Mesenchymal stem cell (in vitro differentiated cells and primary cell): ENCODE data around the gene OR9A2. TPM values are rescaled to one million over a fixed set of nuclear protein-coding genes. Genes with fewer than 3 reads are reported as not detected.

Experiments
- DNase-seq: peaks from one replicate; pipeline ENCODE4 v3.0.0-alpha.2; 2013
- H2AFZ ChIP-seq: one replicate; pipeline ENCODE4 v1.6.1; 2013; ENCODE audit warnings: low read depth, mild to moderate bottlenecking, control low read depth, inconsistent platforms, low read length, moderate library complexity
- H2AK5ac ChIP-seq: 2 replicates; pipeline ENCODE4 v1.6.1; 2013; ENCODE audit warnings: low read length, moderate library complexity, mild to moderate bottlenecking, inconsistent platforms; ENCODE audit not compliant: severe bottlenecking
- H2BK120ac ChIP-seq: one replicate; pipeline ENCODE4 v1.6.1; 2013; ENCODE audit warnings: low read depth, mild to moderate bottlenecking, inconsistent platforms, low read length, moderate library complexity
- H2BK12ac ChIP-seq, 2 experiments: one replicate each; pipeline ENCODE4 v1.6.1; 2013; ENCODE audit warnings: inconsistent platforms in 2 of 2, low read length in 2 of 2, mild to moderate bottlenecking in 2 of 2, moderate library complexity in 2 of 2, control low read depth in 1 of 2
- H2BK15ac ChIP-seq: one replicate; pipeline ENCODE4 v1.6.1; 2013; ENCODE audit warnings: mild to moderate bottlenecking, low read depth, inconsistent platforms; ENCODE audit not compliant: poor library complexity, severe bottlenecking
- H2BK5ac ChIP-seq: 2 replicates; pipeline ENCODE4 v1.6.1; 2013; ENCODE audit warnings: low read depth, mild to moderate bottlenecking, low read length, control low read depth, inconsistent platforms; ENCODE audit not compliant: poor library complexity, severe bottlenecking
- H3K14ac ChIP-seq, 2 experiments: one replicate each; pipeline ENCODE4 v1.6.1; 2013; ENCODE audit warnings: inconsistent platforms in 2 of 2, low read length in 2 of 2, control low read depth in 1 of 2, mild to moderate bottlenecking in 1 of 2, moderate library complexity in 1 of 2
- H3K18ac ChIP-seq, 2 experiments: one replicate each; pipeline ENCODE4 v1.6.1; 2013; ENCODE audit warnings: inconsistent platforms in 2 of 2, low read length in 2 of 2, control low read depth in 1 of 2, low read depth in 1 of 2, mild to moderate bottlenecking in 1 of 2
- H3K23ac ChIP-seq, 2 experiments: one replicate each; pipeline ENCODE4 v1.6.1; 2013; ENCODE audit warnings: inconsistent platforms in 2 of 2, low read length in 2 of 2, mild to moderate bottlenecking in 2 of 2, moderate library complexity in 2 of 2, control low read depth in 1 of 2
- H3K27ac ChIP-seq: 2 replicates; pipeline ENCODE4 v1.5.1; 2013; ENCODE audit warnings: mild to moderate bottlenecking, moderate library complexity, low read length, control low read depth, inconsistent platforms; ENCODE audit not compliant: poor library complexity, severe bottlenecking
- H3K27me3 ChIP-seq, 2 experiments: 2 replicates each; pipeline versions ENCODE4 v1.6.1 to v1.7.0; 2013; ENCODE audit warnings: low read length in 2 of 2, mild to moderate bottlenecking in 2 of 2, moderate library complexity in 2 of 2, control low read depth in 1 of 2, inconsistent platforms in 1 of 2; ENCODE audit not compliant: control insufficient read depth in 1 of 2, insufficient read depth in 1 of 2
- H3K36me3 ChIP-seq, 2 experiments: 2 replicates each; pipeline versions ENCODE4 v1.6.1 to v1.7.0; 2013; ENCODE audit warnings: low read length in 2 of 2, control low read depth in 1 of 2, inconsistent platforms in 1 of 2, low read depth in 1 of 2, mild to moderate bottlenecking in 1 of 2; ENCODE audit not compliant: insufficient read depth in 2 of 2, control insufficient read depth in 1 of 2
- H3K4ac ChIP-seq, 2 experiments: one replicate each; pipeline ENCODE4 v1.6.1; 2013; ENCODE audit warnings: inconsistent platforms in 2 of 2, low read length in 2 of 2, mild to moderate bottlenecking in 2 of 2, moderate library complexity in 2 of 2, control low read depth in 1 of 2, low read depth in 1 of 2
- H3K4me1 ChIP-seq: 2 replicates; pipeline ENCODE4 v1.6.1; 2013; ENCODE audit warnings: low read depth, low read length, control low read depth; ENCODE audit not compliant: control insufficient read depth, insufficient read depth
- H3K4me2 ChIP-seq: 2 replicates; pipeline ENCODE4 v1.6.1; 2013; ENCODE audit warnings: low read length, mild to moderate bottlenecking, inconsistent platforms; ENCODE audit not compliant: poor library complexity, severe bottlenecking
- H3K4me3 ChIP-seq, 2 experiments: 2 replicates each; pipeline versions ENCODE4 v1.5.1 to v1.7.0; 2013; ENCODE audit warnings: low read length in 2 of 2, mild to moderate bottlenecking in 2 of 2, control low read depth in 1 of 2, low read depth in 1 of 2; ENCODE audit not compliant: insufficient read depth in 1 of 2
- H3K79me1 ChIP-seq: replicated peaks from 2 replicates; pipeline ENCODE4 v1.6.1; 2013; ENCODE audit warnings: mild to moderate bottlenecking, control low read depth, low read length, inconsistent platforms; ENCODE audit not compliant: poor library complexity, severe bottlenecking
- H3K9ac ChIP-seq: 2 replicates; pipeline ENCODE4 v1.7.0; 2013; ENCODE audit warnings: mild to moderate bottlenecking, low read length, moderate library complexity
- H3K9me3 ChIP-seq: 2 replicates; pipeline ENCODE4 v1.7.0; 2013; ENCODE audit warnings: mild to moderate bottlenecking, low read length; ENCODE audit not compliant: control insufficient read depth
- H4K8ac ChIP-seq: one replicate; pipeline ENCODE4 v1.6.1; 2013; ENCODE audit warnings: inconsistent platforms, mild to moderate bottlenecking, low read length, moderate library complexity
- H4K91ac ChIP-seq: one replicate; pipeline ENCODE4 v1.6.1; 2013; ENCODE audit warnings: mild to moderate bottlenecking, low read length, inconsistent platforms
- WGBS: methylation state at CpG from one replicate; pipeline ENCODE4 v1.1.7; 2013; ENCODE audit warnings: mixed read lengths; 5-methylcytosine and 5-hydroxymethylcytosine counted together
- polyA plus RNA-seq, 2 experiments: library from polyadenylated mRNA; stranded (reverse); fragments of 200-250 nt; gene quantifications; one replicate each; pipeline ENCODE4 v1.2.3, GENCODE V29; 2013

Gene OR9A2, protein sequence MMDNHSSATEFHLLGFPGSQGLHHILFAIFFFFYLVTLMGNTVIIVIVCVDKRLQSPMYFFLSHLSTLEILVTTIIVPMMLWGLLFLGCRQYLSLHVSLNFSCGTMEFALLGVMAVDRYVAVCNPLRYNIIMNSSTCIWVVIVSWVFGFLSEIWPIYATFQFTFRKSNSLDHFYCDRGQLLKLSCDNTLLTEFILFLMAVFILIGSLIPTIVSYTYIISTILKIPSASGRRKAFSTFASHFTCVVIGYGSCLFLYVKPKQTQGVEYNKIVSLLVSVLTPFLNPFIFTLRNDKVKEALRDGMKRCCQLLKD
- not detected for polyA plus RNA-seq (2013, experiment 1 of 2)
- not detected for polyA plus RNA-seq (2013, experiment 2 of 2)

DNA sequence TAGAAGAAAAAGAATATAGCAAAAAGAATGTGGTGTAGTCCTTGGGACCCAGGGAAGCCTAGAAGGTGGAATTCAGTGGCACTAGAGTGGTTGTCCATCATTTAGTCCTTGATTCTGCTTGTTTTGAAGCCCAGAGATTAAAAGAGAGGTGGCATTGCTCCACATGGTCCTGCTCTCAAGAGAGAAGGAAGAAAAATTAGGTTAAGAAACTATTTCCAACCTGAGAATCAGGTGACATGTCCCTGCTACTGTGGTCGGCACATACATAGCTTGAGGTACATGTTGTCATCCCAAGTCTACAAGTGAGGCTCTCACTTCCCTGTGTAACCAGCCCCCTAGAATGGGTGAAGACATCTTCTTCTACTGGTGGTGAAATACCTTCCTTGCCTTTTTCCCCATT lies at the start of gene OR9A2:
Gene OR9A2, minus strand, starts transcription at position 101 of the 400 bp plus-strand sequence. Its CDS starts 0 bp downstream, at position 101.
- H4K8ac ChIP-seq: no peak within 1 kb of the TSS
- no peaks in the 10 kb centered on the region for H3K9me3 ChIP-seq
- no peak within 1 kb of the TSS for H3K4me3 ChIP-seq
- peaks cover 0 to 28% of the 10 kb centered on the region in 2 experiments for H3K27me3 ChIP-seq
- H3K18ac ChIP-seq: no peak within 1 kb of the TSS
- no peak within 1 kb of the TSS for H3K23ac ChIP-seq
- no peak within 1 kb of the TSS for H2BK12ac ChIP-seq
- H3K4ac ChIP-seq: no peak within 1 kb of the TSS
- no peak within 1 kb of the TSS for H2BK120ac ChIP-seq
- H3K36me3 ChIP-seq: no peaks in the 10 kb centered on the region
- H3K4me1 ChIP-seq: no peaks in the 10 kb centered on the region
- WGBS: 87% methylated on average over 1 of the region's 1 CpG
- H3K14ac ChIP-seq: no peak within 1 kb of the TSS
- H2AFZ ChIP-seq: no peak within 1 kb of the TSS
- no peak within 1 kb of the TSS for H3K27ac ChIP-seq
- H2BK5ac ChIP-seq: no peak within 1 kb of the TSS
- H3K9ac ChIP-seq: no peak within 1 kb of the TSS
- H2BK15ac ChIP-seq: no peak within 1 kb of the TSS
- H3K79me1 ChIP-seq: no peaks in the 10 kb centered on the region
- no peak for DNase-seq
- H3K4me2 ChIP-seq: no peak within 1 kb of the TSS
- no peak within 1 kb of the TSS for H2AK5ac ChIP-seq
- no peak within 1 kb of the TSS for H4K91ac ChIP-seq

DNA sequence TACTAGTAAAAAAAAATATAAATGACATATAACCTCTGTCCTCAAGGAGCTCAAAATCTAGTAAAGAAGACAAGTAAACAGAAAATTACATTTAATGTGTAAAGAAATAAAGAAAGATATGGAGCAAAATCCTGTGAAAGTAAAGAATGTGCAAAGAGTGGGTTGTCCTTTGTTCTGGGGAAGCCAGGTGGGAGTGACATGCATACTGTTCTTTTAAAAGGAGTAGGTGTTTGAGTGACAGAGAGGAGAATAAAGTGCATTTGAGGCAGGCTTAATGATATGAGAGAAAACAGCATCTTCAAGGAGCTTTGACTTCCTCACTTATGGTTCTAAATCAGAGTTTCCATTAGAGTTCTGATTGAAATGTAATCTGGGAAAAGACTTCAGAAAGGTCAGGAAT lies 47.2 kb upstream of the OR9A2 start:
- no peak overlapping the region for H2BK15ac ChIP-seq
- H3K4me1 ChIP-seq: no peaks in the 10 kb centered on the region
- no peak overlapping the region for H3K23ac ChIP-seq
- DNase-seq: no peak
- H3K4ac ChIP-seq: no peak overlapping the region
- H2AK5ac ChIP-seq: no peak overlapping the region
- H3K27ac ChIP-seq: no peak overlapping the region
- H3K9ac ChIP-seq: no peak overlapping the region
- no peak overlapping the region for H3K18ac ChIP-seq
- no peak overlapping the region for H2AFZ ChIP-seq
- H3K4me3 ChIP-seq: no peak overlapping the region
- no peaks in the 10 kb centered on the region for H3K36me3 ChIP-seq
- H3K79me1 ChIP-seq: no peaks in the 10 kb centered on the region
- no peak overlapping the region for H2BK120ac ChIP-seq
- no peak overlapping the region for H4K91ac ChIP-seq
- no peak overlapping the region for H3K4me2 ChIP-seq
- H3K14ac ChIP-seq: no peak overlapping the region
- no peak overlapping the region for H2BK5ac ChIP-seq
- H3K27me3 ChIP-seq: peaks cover 0 to 2% of the 10 kb centered on the region in 2 experiments
- H4K8ac ChIP-seq: no peak overlapping the region
- H3K9me3 ChIP-seq: no peaks in the 10 kb centered on the region
- no peak overlapping the region for H2BK12ac ChIP-seq

DNA sequence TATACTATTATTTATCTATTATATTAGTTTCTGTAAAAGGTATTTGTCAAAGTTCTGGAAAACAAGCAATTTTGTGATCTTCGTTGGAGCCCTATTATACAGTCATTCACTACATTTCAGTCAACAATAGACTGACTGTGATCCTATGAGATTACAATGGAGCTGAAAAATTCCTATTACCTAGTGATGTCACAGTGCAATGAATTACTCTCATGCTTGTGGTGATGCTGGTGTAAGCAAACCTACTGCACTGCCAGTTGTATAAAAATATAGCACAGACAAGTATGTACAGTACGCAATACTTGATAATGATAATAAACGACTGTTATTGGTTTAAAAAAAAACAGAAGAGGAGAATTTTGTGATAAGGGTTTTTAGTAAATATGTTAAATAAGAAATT lies 46.6 kb upstream of the OR9A2 start:
- H3K4ac ChIP-seq: no peak overlapping the region

DNA sequence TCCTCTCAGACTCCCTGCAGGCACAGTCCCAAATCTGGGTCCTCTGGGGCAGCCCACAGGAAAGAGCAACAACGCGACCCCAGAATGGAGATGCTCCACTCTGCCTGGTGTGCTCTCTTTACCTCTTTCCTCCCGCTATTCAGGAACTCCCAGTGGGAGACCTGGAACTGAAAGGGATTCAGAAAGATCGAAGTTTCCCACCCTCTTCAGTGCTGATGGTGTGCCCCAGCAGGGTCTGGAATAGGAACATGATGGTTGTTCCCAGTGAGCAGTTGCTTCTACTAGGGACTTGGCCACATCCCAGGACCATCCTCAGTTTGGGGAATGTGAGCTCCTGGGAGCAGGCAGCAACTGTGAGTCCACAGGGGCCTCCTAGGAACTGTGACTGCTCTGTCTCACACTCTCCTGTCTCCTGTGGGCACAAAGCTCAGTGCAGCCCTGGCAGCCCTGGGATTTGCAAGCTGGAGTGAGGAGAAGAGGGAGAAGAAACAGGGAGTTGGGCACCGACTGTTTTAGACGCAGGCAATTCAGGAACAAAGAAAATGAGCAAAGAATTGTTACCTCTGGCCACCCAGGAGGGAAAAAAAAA lies 43.1 kb upstream of the OR9A2 start:
- Histone ChIP-seq H3K4me1 (no peaks in the 10 kb centered on the region), H3K36me3 (no peaks in the 10 kb centered on the region), H2AK5ac (no peak overlapping the region), H2BK15ac (no peak overlapping the region), H3K4me2 (no peak overlapping the region), H3K27me3 (peaks cover 0 to 2% of the 10 kb centered on the region in 2 experiments), H3K9me3 (no peaks in the 10 kb centered on the region), H3K23ac (no peak overlapping the region), H4K8ac (no peak overlapping the region), H2BK12ac (no peak overlapping the region), H2AFZ (no peak overlapping the region), H3K14ac (no peak overlapping the region), H3K9ac (no peak overlapping the region), H3K27ac (no peak overlapping the region), H3K18ac (no peak overlapping the region), H2BK5ac (no peak overlapping the region), H3K4ac (no peak overlapping the region), H3K79me1 (no peaks in the 10 kb centered on the region), H4K91ac (no peak overlapping the region), H2BK120ac (no peak overlapping the region), H3K4me3 (no peak overlapping the region)
- no peak for DNase-seq
- WGBS: 66% methylated on average over 4 of the region's 6 CpGs

More for the DNA sequence above, 46.6 kb upstream of the OR9A2 start:
- Histone ChIP-seq H2BK12ac (no peak overlapping the region), H2AK5ac (no peak overlapping the region), H3K9me3 (no peaks in the 10 kb centered on the region), H3K4me1 (no peaks in the 10 kb centered on the region), H3K4me2 (no peak overlapping the region), H2BK5ac (no peak overlapping the region), H3K27me3 (peaks cover 0 to 2% of the 10 kb centered on the region in 2 experiments), H3K14ac (no peak overlapping the region), H3K23ac (no peak overlapping the region), H4K91ac (no peak overlapping the region), H2AFZ (no peak overlapping the region), H4K8ac (no peak overlapping the region), H3K18ac (no peak overlapping the region), H2BK15ac (no peak overlapping the region), H3K27ac (no peak overlapping the region), H3K79me1 (no peaks in the 10 kb centered on the region), H3K4me3 (no peak overlapping the region), H3K36me3 (no peaks in the 10 kb centered on the region), H3K9ac (no peak overlapping the region), H2BK120ac (no peak overlapping the region)
- DNase-seq: no peak
- WGBS: no CpG with 5 or more reads among the region's 3 CpGs
